HUES48 (cell line): Measurements from ENCODE around the gene MEF2C.

Experiments used
- H3K27ac ChIP-seq: one replicate; pipeline ENCODE4 v1.7.0; 2013; ENCODE audit warnings: low read depth, low read length, inconsistent platforms
- H3K27me3 ChIP-seq: 2 replicates; pipeline ENCODE4 v1.6.1; 2013; ENCODE audit warnings: mild to moderate bottlenecking, low read length; ENCODE audit not compliant: control insufficient read depth, insufficient read depth
- H3K36me3 ChIP-seq: 2 replicates; pipeline ENCODE4 v1.6.1; 2013; ENCODE audit warnings: low read length; ENCODE audit not compliant: control insufficient read depth, insufficient read depth
- H3K4me1 ChIP-seq: 2 replicates; pipeline ENCODE4 v1.6.1; 2013; ENCODE audit warnings: mild to moderate bottlenecking, low read length; ENCODE audit not compliant: control insufficient read depth, insufficient read depth
- H3K4me3 ChIP-seq: 2 replicates; pipeline ENCODE4 v1.5.1; 2013; ENCODE audit warnings: mild to moderate bottlenecking, low read depth, low read length
- H3K9ac ChIP-seq: 2 replicates; pipeline ENCODE4 v1.6.1; 2013; ENCODE audit warnings: mild to moderate bottlenecking, low read depth, low read length, moderate library complexity
- H3K9me3 ChIP-seq: 2 replicates; pipeline ENCODE4 v1.6.1; 2013; ENCODE audit warnings: low read length; ENCODE audit not compliant: control insufficient read depth, insufficient read depth

MEF2C gene

GRCh38 chr5:88756953-88757352 lies 126.0 kb downstream of the MEF2C start:
- Histone ChIP-seq H3K4me3 (no peak overlapping the region), H3K9ac (no peak overlapping the region), H3K36me3 (no peaks in the 10 kb centered on the region), H3K27ac (no peak overlapping the region), H3K9me3 (no peaks in the 10 kb centered on the region), H3K4me1 (peaks cover 4% of the 10 kb centered on the region; the same call in 1 of the 2 replicates), H3K27me3 (no peaks in the 10 kb centered on the region)

GRCh38 chr5:88748666-88749065 lies 134.3 kb downstream of the MEF2C start:
- Histone ChIP-seq H3K36me3 (no peaks in the 10 kb centered on the region), H3K27me3 (no peaks in the 10 kb centered on the region), H3K9me3 (no peaks in the 10 kb centered on the region), H3K9ac (no peak overlapping the region), H3K27ac (no peak overlapping the region), H3K4me3 (no peak overlapping the region), H3K4me1 (no peaks in the 10 kb centered on the region)

GRCh38 chr5:88746438-88746882 lies 136.5 kb downstream of the MEF2C start:
- Histone ChIP-seq H3K36me3 (no peaks in the 10 kb centered on the region), H3K27ac (no peak overlapping the region), H3K4me1 (no peaks in the 10 kb centered on the region), H3K27me3 (no peaks in the 10 kb centered on the region), H3K9ac (no peak overlapping the region), H3K9me3 (no peaks in the 10 kb centered on the region), H3K4me3 (no peak overlapping the region)

GRCh38 chr5:88745093-88745696 lies 137.8 kb downstream of the MEF2C start:
- H3K27ac ChIP-seq: no peak overlapping the region

GRCh38 chr5:88743231-88743834 lies 139.7 kb downstream of the MEF2C start:
- Histone ChIP-seq H3K36me3 (no peaks in the 10 kb centered on the region), H3K27ac (no peak overlapping the region)

More at GRCh38 chr5:88745093-88745696, 137.8 kb downstream of the MEF2C start:
- Histone ChIP-seq H3K4me3 (no peak overlapping the region), H3K36me3 (no peaks in the 10 kb centered on the region), H3K27me3 (no peaks in the 10 kb centered on the region), H3K9ac (no peak overlapping the region), H3K4me1 (no peaks in the 10 kb centered on the region), H3K9me3 (no peaks in the 10 kb centered on the region)

GRCh38 chr5:88741964-88742363 lies 141.0 kb downstream of the MEF2C start:
- Histone ChIP-seq H3K27me3 (no peaks in the 10 kb centered on the region), H3K27ac (no peak overlapping the region), H3K4me3 (no peak overlapping the region), H3K36me3 (no peaks in the 10 kb centered on the region), H3K9ac (no peak overlapping the region), H3K4me1 (no peaks in the 10 kb centered on the region), H3K9me3 (no peaks in the 10 kb centered on the region)

More at GRCh38 chr5:88743231-88743834, 139.7 kb downstream of the MEF2C start:
- H3K9me3 ChIP-seq: no peaks in the 10 kb centered on the region
- no peak overlapping the region for H3K9ac ChIP-seq
- H3K27me3 ChIP-seq: no peaks in the 10 kb centered on the region
- no peaks in the 10 kb centered on the region for H3K4me1 ChIP-seq
- H3K4me3 ChIP-seq: no peak overlapping the region

GRCh38 chr5:88740604-88741185 lies 142.3 kb downstream of the MEF2C start:
- H3K27ac ChIP-seq: no peak overlapping the region
- no peak overlapping the region for H3K4me3 ChIP-seq
- no peaks in the 10 kb centered on the region for H3K36me3 ChIP-seq
- no peak overlapping the region for H3K9ac ChIP-seq
- H3K27me3 ChIP-seq: no peaks in the 10 kb centered on the region
- H3K9me3 ChIP-seq: no peaks in the 10 kb centered on the region
- H3K4me1 ChIP-seq: no peaks in the 10 kb centered on the region

GRCh38 chr5:88736494-88736893 lies 146.5 kb downstream of the MEF2C start:
- H3K9ac ChIP-seq: no peak overlapping the region
- no peak overlapping the region for H3K27ac ChIP-seq
- no peaks in the 10 kb centered on the region for H3K27me3 ChIP-seq
- H3K4me1 ChIP-seq: peaks cover 3% of the 10 kb centered on the region; the same call in 1 of the 2 replicates
- no peak overlapping the region for H3K4me3 ChIP-seq
- no peaks in the 10 kb centered on the region for H3K36me3 ChIP-seq
- H3K9me3 ChIP-seq: no peaks in the 10 kb centered on the region

GRCh38 chr5:88734983-88735382 lies 148.0 kb downstream of the MEF2C start:
- Histone ChIP-seq H3K27me3 (no peaks in the 10 kb centered on the region), H3K27ac (no peak overlapping the region), H3K9me3 (no peaks in the 10 kb centered on the region), H3K4me1 (peaks cover 9% of the 10 kb centered on the region; the same call in 1 of the 2 replicates), H3K9ac (no peak overlapping the region), H3K4me3 (no peak overlapping the region), H3K36me3 (no peaks in the 10 kb centered on the region)

- Histone ChIP-seq H3K27me3 (no peaks in the 10 kb centered on the region), H3K36me3 (no peaks in the 10 kb centered on the region), H3K27ac (no peak overlapping the region), H3K9me3 (no peaks in the 10 kb centered on the region), H3K4me3 (no peak overlapping the region), H3K4me1 (peaks cover 11% of the 10 kb centered on the region; the same call in 1 of the 2 replicates), H3K9ac (no peak overlapping the region)
Measured at GRCh38 chr5:88734191-88734640, 148.8 kb downstream of the MEF2C start.

- Histone ChIP-seq H3K27ac (no peak overlapping the region), H3K4me1 (peaks cover 11% of the 10 kb centered on the region; the same call in 1 of the 2 replicates), H3K27me3 (no peaks in the 10 kb centered on the region), H3K9ac (no peak overlapping the region), H3K9me3 (no peaks in the 10 kb centered on the region), H3K4me3 (no peak overlapping the region), H3K36me3 (no peaks in the 10 kb centered on the region)
Measured at GRCh38 chr5:88732862-88733261, 150.1 kb downstream of the MEF2C start.
